ENCODE results near the gene SEC24D. TPM values are rescaled to one million over a fixed set of nuclear protein-coding genes. Genes with fewer than 3 reads are reported as not detected.

SEC24D gene
- total RNA-seq, 5 donors from 2014 or later (not counting 1 experiment from before 2014, with no cell fraction given), result 17.0 to 32.3 (median 21.7) TPM

DNA sequence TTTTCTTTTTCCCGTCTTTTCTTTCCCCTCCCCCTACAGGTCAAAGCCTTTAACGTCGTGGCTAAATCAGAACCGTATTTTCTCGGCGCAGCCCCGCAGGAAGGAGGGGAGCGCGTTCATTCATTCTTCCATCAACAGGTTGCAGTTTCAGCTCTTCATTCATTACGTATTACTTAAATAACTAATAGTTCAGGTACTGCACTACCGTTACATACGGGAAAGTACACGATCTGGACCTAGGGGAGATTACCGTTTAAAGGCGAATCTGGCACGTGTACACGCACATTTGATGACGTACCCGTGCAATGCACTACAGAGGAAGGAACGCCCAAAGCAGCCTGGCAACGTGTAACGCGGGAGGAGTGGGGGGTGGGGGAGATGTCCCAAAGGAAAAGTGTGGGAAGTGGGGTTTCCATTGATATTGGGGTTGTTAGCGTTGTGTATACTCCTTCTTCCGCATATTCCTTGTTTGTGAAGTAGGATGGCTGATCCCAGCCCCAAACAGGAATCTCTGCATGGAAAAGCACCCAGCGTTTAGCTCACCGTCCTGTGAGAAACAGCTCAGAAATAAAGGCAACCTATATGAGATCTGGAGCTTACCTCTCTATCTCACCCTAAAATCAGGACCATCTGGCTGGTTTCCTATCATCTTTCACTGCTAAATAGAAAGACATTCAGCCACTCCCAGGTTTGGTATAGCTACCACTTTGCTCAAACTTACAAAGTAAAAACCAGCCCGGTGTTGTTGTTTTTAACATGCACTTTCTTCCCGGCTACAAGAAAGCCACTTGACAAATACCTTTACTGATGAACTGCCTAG, 585 bp upstream of the SEC24D start:
- peaks cover 0 to 11% of the 10 kb centered on the region in 2 donors for H3K36me3 ChIP-seq (ENCODE audit: control insufficient read depth in 2 of 2, extremely low read depth in 1 of 2, insufficient read depth in 1 of 2, low read length in 1 of 2)
- ChIA-PET POLR2A (interaction anchor here in 1 of 2 donors (0.6 to 0.9 kb wide), 2 partner anchors 8 to 14 kb away, joined by 4 read pairs; no protein-coding TSS in a partner anchor), CTCF (interaction anchor here (1.3 to 1.6 kb wide), 3 partner anchors 10 to 28 kb away, joined by 3 to 7 read pairs (median 3); no protein-coding TSS in a partner anchor)
- no peaks in the 10 kb centered on the region for H3K9me3 ChIP-seq
- H3K9me3 Mint-ChIP-seq, result no peaks in the 10 kb centered on the region
- no peaks in the 10 kb centered on the region for H3K27me3 ChIP-seq (replicated peaks in 1 of 2; ENCODE audit: control insufficient read depth in 2 of 2, extremely low read depth in 1 of 2, insufficient read depth in 2 of 2, low read length in 1 of 2)
- H3K4me1 ChIP-seq (ENCODE audit: control insufficient read depth in 1 of 2, extremely low read depth in 1 of 2, insufficient read depth in 2 of 2, low read length in 2 of 2), result peaks cover 2 to 9% of the 10 kb centered on the region in 2 experiments
- peak overlapping the region; percentile 99 to 100 (median 99) for H3K4me3 Mint-ChIP-seq
- peak in 33 of 35 experiments; percentile 14 to 82 (median 44) for DNase-seq
- WGBS (ENCODE audit: insufficient coverage), result 3% methylated on average over 20 of the region's 29 CpGs
- ATAC-seq (replicated peaks in 1 of 4), result peak; percentile 44 to 77 (median 46)
- H3K27me3 Mint-ChIP-seq, result no peaks in the 10 kb centered on the region
- H3K27ac Mint-ChIP-seq, result peak overlapping the region; percentile 88 to 94
- peaks cover 13% of the 10 kb centered on the region for H3K36me3 Mint-ChIP-seq
- H3K4me1 Mint-ChIP-seq, result peaks cover 26 to 32% (median 30%) of the 10 kb centered on the region in 3 donors
- peak overlapping the region; percentile 77 to 94 for H3K4me3 ChIP-seq (ENCODE audit: control insufficient read depth in 1 of 2, extremely low read depth in 1 of 2, low read length in 1 of 2)
- H3K27ac ChIP-seq (ENCODE audit: low read length), result peak overlapping the region; percentile 86

DNA sequence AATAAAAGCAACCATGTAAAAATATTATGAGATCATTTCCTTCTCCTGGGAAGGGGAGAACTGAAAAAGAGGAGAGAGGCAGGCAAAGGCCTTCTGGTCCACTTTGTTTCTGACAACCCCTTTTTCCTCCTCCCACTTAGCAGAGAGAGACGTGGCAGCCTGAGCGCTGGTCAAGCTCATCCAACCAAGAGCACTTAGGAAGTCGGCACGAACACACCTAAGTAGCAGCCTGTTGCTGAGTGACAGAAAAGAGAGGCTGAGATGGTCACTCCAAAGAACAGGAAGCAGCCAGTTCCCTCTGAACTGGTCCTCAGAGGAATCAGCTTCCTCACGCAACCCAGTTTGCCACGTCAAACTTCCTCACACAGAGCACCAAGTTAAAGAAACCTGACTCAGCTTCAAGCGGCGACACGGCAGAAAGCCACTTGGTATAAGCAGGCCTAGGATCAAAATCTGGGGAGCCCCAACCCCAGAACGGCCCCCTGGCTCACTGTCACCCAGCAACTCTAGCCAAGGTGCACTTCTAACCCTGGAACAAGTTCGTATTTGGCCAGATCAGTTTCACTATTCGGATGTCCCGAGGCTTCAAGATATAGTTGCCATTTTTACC, 861 bp downstream of the SEC24D start:
- ChIA-PET POLR2A (interaction anchor here in 1 of 2 donors (0.6 kb wide), 2 partner anchors 17 to 19 kb away, joined by 3 read pairs; no protein-coding TSS in a partner anchor), CTCF (interaction anchor here in 1 of 2 donors (1.1 to 1.6 kb wide), 3 partner anchors 12 to 29 kb away, joined by 3 to 9 read pairs (median 3); no protein-coding TSS in a partner anchor)
- no peaks in the 10 kb centered on the region for H3K27me3 ChIP-seq (replicated peaks in 1 of 2; ENCODE audit: control insufficient read depth in 2 of 2, extremely low read depth in 1 of 2, insufficient read depth in 2 of 2, low read length in 1 of 2)
- peak overlapping the region; percentile 64 for H3K27ac ChIP-seq (ENCODE audit: low read length)
- H3K9me3 ChIP-seq, result no peaks in the 10 kb centered on the region
- DNase-seq (peak in 34 of 35 experiments; percentile 3 to 65 (median 21)), ATAC-seq (replicated peaks in 1 of 4) (peak; percentile 33 to 48 (median 42))
- Mint-ChIP-seq H3K4me1 (peaks cover 29 to 36% (median 33%) of the 10 kb centered on the region in 3 donors), H3K4me3 (peak overlapping the region; percentile 99 to 100 (median 99)), H3K36me3 (peaks cover 20% of the 10 kb centered on the region), H3K9me3 (no peaks in the 10 kb centered on the region), H3K27ac (peak overlapping the region; percentile 67 to 84), H3K27me3 (no peaks in the 10 kb centered on the region)
- peaks cover 2 to 9% of the 10 kb centered on the region in 2 experiments for H3K4me1 ChIP-seq (ENCODE audit: control insufficient read depth in 1 of 2, extremely low read depth in 1 of 2, insufficient read depth in 2 of 2, low read length in 2 of 2)
- H3K4me3 ChIP-seq (ENCODE audit: control insufficient read depth in 1 of 2, extremely low read depth in 1 of 2, low read length in 1 of 2), result peak overlapping the region; percentile 77 to 94
- H3K36me3 ChIP-seq (ENCODE audit: control insufficient read depth in 2 of 2, extremely low read depth in 1 of 2, insufficient read depth in 1 of 2, low read length in 1 of 2), result peaks cover 0 to 16% of the 10 kb centered on the region in 2 donors
- 0% methylated on average over 5 of the region's 13 CpGs for WGBS (ENCODE audit: insufficient coverage)

DNA sequence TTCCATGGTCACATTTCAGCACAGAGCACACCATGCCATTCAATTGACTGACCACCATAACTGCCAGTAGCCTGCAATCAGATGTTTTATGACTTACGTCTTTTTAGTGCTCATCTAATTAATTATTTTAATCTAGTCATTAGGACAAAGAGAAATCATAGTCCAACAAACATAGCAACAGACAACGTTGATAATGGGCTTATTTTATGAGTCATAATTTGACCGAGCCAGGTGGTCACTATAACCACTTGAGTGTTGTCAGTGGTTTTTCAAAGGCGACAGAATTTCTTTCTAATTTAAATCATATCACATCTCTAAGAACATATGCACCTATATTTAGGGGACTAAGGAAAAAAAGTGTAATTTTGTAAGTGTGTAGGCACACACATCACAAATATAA, 1.9 kb downstream of the SEC24D start:
- no peaks in the 10 kb centered on the region for H3K9me3 ChIP-seq
- CTCF ChIA-PET, result interaction anchor here in 1 of 2 donors (0.6 kb wide), 1 partner anchor 394 kb away, joined by 3 read pairs; no protein-coding TSS in a partner anchor
- peaks cover 2 to 9% of the 10 kb centered on the region in 2 experiments for H3K4me1 ChIP-seq (ENCODE audit: control insufficient read depth in 1 of 2, extremely low read depth in 1 of 2, insufficient read depth in 2 of 2, low read length in 2 of 2)
- H3K27ac ChIP-seq (ENCODE audit: low read length), result no peak overlapping the region
- H3K4me3 ChIP-seq (ENCODE audit: control insufficient read depth in 1 of 2, extremely low read depth in 1 of 2, low read length in 1 of 2), result no peak overlapping the region
- Mint-ChIP-seq H3K36me3 (peaks cover 26% of the 10 kb centered on the region), H3K27ac (no peak overlapping the region), H3K4me3 (peak overlapping the region; percentile 11 to 42 (median 19)), H3K9me3 (no peaks in the 10 kb centered on the region), H3K27me3 (no peaks in the 10 kb centered on the region), H3K4me1 (peaks cover 35 to 40% (median 36%) of the 10 kb centered on the region in 3 donors)
- POLR2A ChIA-PET, result no interaction called here
- ATAC-seq (replicated peaks in 1 of 4), result no peak
- no peak for DNase-seq
- H3K36me3 ChIP-seq (ENCODE audit: control insufficient read depth in 2 of 2, extremely low read depth in 1 of 2, insufficient read depth in 1 of 2, low read length in 1 of 2), result peaks cover 0 to 16% of the 10 kb centered on the region in 2 donors
- H3K27me3 ChIP-seq (replicated peaks in 1 of 2; ENCODE audit: control insufficient read depth in 2 of 2, extremely low read depth in 1 of 2, insufficient read depth in 2 of 2, low read length in 1 of 2), result no peaks in the 10 kb centered on the region
- WGBS (ENCODE audit: insufficient coverage), result no CpG with 5 or more reads among the region's 4 CpGs

DNA sequence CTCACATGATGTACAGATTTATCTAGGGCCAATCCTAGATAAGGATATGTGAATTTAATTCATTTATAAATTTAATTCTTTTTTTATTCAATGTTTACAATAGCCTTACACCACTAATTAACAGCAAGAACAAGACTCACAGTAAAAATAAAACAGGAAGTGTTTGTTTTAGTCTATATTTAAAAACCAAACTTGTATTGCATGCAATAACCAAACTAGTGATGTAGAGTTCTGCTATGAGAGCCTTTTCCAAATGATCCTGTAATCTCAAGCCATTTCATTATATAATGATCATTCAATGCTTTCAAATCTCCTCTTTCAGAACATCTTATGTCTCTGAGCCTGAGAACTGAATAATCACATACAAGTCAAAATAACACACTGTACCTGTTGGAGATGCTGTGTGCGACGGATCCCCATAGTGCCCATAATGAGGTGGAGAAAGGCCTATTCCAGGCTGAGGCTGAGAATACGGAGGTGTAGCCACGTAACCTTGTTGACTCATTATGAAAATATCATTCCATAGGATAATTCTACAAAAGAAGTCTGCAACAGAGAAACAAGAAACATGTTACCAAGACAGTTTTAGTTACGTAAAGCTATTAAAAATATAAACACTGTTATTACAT, 2.6 kb downstream of the SEC24D start:
- H3K27ac ChIP-seq (ENCODE audit: low read length), result no peak overlapping the region
- ChIA-PET CTCF (interaction anchor here in 1 of 2 donors (0.6 kb wide), 1 partner anchor 394 kb away, joined by 3 read pairs; no protein-coding TSS in a partner anchor), POLR2A (interaction anchor here in 1 of 2 donors (0.9 kb wide), 1 partner anchor 24 kb away, joined by 3 read pairs; no protein-coding TSS in a partner anchor)
- H3K4me3 ChIP-seq (ENCODE audit: control insufficient read depth in 1 of 2, extremely low read depth in 1 of 2, low read length in 1 of 2), result no peak overlapping the region
- H3K4me3 Mint-ChIP-seq, result no peak overlapping the region
- no peak overlapping the region for H3K27ac Mint-ChIP-seq
- peaks cover 2 to 9% of the 10 kb centered on the region in 2 experiments for H3K4me1 ChIP-seq (ENCODE audit: control insufficient read depth in 1 of 2, extremely low read depth in 1 of 2, insufficient read depth in 2 of 2, low read length in 2 of 2)
- H3K27me3 Mint-ChIP-seq, result no peaks in the 10 kb centered on the region
- WGBS (ENCODE audit: insufficient coverage), result no CpG with 5 or more reads among the region's 5 CpGs
- H3K9me3 Mint-ChIP-seq, result no peaks in the 10 kb centered on the region
- DNase-seq (no peak), ATAC-seq (replicated peaks in 1 of 4) (no peak)
- H3K36me3 Mint-ChIP-seq, result peaks cover 32% of the 10 kb centered on the region
- peaks cover 0 to 20% of the 10 kb centered on the region in 2 donors for H3K36me3 ChIP-seq (ENCODE audit: control insufficient read depth in 2 of 2, extremely low read depth in 1 of 2, insufficient read depth in 1 of 2, low read length in 1 of 2)
- no peaks in the 10 kb centered on the region for H3K9me3 ChIP-seq
- H3K4me1 Mint-ChIP-seq, result peaks cover 39 to 47% (median 41%) of the 10 kb centered on the region in 3 donors
- no peaks in the 10 kb centered on the region for H3K27me3 ChIP-seq (replicated peaks in 1 of 2; ENCODE audit: control insufficient read depth in 2 of 2, extremely low read depth in 1 of 2, insufficient read depth in 2 of 2, low read length in 1 of 2)

DNA sequence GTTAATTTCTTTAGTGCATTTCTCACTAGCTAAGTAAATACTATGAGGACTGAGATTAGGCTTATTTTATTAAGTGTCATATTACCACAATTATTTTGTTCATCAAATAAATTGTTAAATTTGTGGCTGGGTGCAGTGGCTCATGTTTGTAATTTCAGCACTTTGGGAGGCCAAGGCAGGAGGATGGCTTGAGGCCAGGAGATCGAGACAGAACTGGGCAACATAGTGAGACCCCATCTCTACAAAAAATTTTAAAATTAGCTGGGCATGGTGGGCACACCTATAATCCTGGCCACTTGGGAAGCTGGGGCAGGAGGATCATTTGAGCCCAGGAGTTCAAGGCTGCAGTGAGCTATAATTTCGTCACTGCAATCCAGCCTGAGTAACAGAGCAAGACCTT, 6.8 kb downstream of the SEC24D start:
- no peaks in the 10 kb centered on the region for H3K9me3 Mint-ChIP-seq
- 100% methylated on average over 1 of the region's 2 CpGs for WGBS (ENCODE audit: insufficient coverage)
- Histone ChIP-seq H3K36me3 (ENCODE audit: control insufficient read depth in 2 of 2, extremely low read depth in 1 of 2, insufficient read depth in 1 of 2, low read length in 1 of 2) (peaks cover 0 to 20% of the 10 kb centered on the region in 2 donors), H3K9me3 (no peaks in the 10 kb centered on the region), H3K27ac (ENCODE audit: low read length) (no peak overlapping the region), H3K4me3 (ENCODE audit: control insufficient read depth in 1 of 2, extremely low read depth in 1 of 2, low read length in 1 of 2) (no peak overlapping the region), H3K27me3 (replicated peaks in 1 of 2; ENCODE audit: control insufficient read depth in 2 of 2, extremely low read depth in 1 of 2, insufficient read depth in 2 of 2, low read length in 1 of 2) (no peaks in the 10 kb centered on the region), H3K4me1 (ENCODE audit: control insufficient read depth in 1 of 2, extremely low read depth in 1 of 2, insufficient read depth in 2 of 2, low read length in 2 of 2) (peaks cover 0 to 2% of the 10 kb centered on the region in 2 experiments)
- DNase-seq (no peak), ATAC-seq (replicated peaks in 1 of 4) (no peak)
- no peak overlapping the region for H3K4me3 Mint-ChIP-seq
- H3K36me3 Mint-ChIP-seq, result peaks cover 45% of the 10 kb centered on the region
- no peaks in the 10 kb centered on the region for H3K27me3 Mint-ChIP-seq
- H3K4me1 Mint-ChIP-seq, result peaks cover 43 to 52% (median 48%) of the 10 kb centered on the region in 3 donors
- POLR2A ChIA-PET, result no interaction called here
- no peak overlapping the region for H3K27ac Mint-ChIP-seq
- CTCF ChIA-PET, result interaction anchor here in 1 of 2 donors (0.6 kb wide), 1 partner anchor 356 kb away, joined by 3 read pairs; no protein-coding TSS in a partner anchor

Data from T-cell (primary cell).